MM.1S (cell line): Measurements from ENCODE around the gene CPSF3.

Experiments used
- DNase-seq: peaks from one replicate; pipeline ENCODE4 v3.0.0-alpha.2; 2015
- H2AFZ ChIP-seq: fragments of 300-600 bp; sonication (generic); 2 replicates; pipeline ENCODE4 v1.6.0; 2016; ENCODE audit warnings: antibody characterized with exemption, low read length
- H3F3A ChIP-seq: fragments of 300-600 bp; sonication (generic); 2 replicates; pipeline ENCODE4 v1.6.1; 2016; ENCODE audit warnings: mild to moderate bottlenecking, antibody characterized with exemption, low read length, moderate library complexity, mixed read lengths; ENCODE audit not compliant: insufficient read depth
- H3K27ac ChIP-seq: fragments of 300-600 bp; sonication (generic); 2 replicates; pipeline ENCODE4 v1.5.1; 2016; ENCODE audit warnings: mild to moderate bottlenecking, low read length
- H3K27me3 ChIP-seq: fragments of 300-600 bp; sonication (generic); replicated peaks from 2 replicates; pipeline ENCODE4 v1.6.0; 2016; ENCODE audit warnings: low read length; ENCODE audit not compliant: insufficient read depth
- H3K36me3 ChIP-seq: fragments of 300-600 bp; sonication (generic); replicated peaks from 2 replicates; pipeline ENCODE4 v1.6.1; 2016; ENCODE audit warnings: mild to moderate bottlenecking, low read length, mixed read lengths; ENCODE audit not compliant: insufficient read depth
- H3K4me1 ChIP-seq: fragments of 300-600 bp; sonication (generic); 2 replicates; pipeline ENCODE4 v1.6.1; 2016; ENCODE audit warnings: low read length, mixed read lengths
- H3K4me2 ChIP-seq: fragments of 300-600 bp; sonication (generic); 2 replicates; pipeline ENCODE4 v1.6.0; 2016; ENCODE audit warnings: low read depth, low read length
- H3K4me3 ChIP-seq: fragments of 300-600 bp; sonication (generic); 2 replicates; pipeline ENCODE4 v1.5.1; 2016; ENCODE audit warnings: low read length, mixed read lengths
- H3K79me2 ChIP-seq: fragments of 300-600 bp; sonication (generic); 2 replicates; pipeline ENCODE4 v1.6.1; 2016; ENCODE audit warnings: mixed run types, low read length, mixed read lengths
- H3K9ac ChIP-seq: fragments of 300-600 bp; sonication (generic); 2 replicates; pipeline ENCODE4 v1.6.1; 2016; ENCODE audit warnings: low read length, mixed read lengths
- H3K9me2 ChIP-seq: fragments of 300-600 bp; sonication (generic); replicated peaks from 2 replicates; pipeline ENCODE4 v1.6.1; 2016; ENCODE audit warnings: mild to moderate bottlenecking, low read length, mixed read lengths; ENCODE audit not compliant: insufficient read depth
- H3K9me3 ChIP-seq: fragments of 300-600 bp; sonication (generic); replicated peaks from 2 replicates; pipeline ENCODE4 v1.6.1; 2016; ENCODE audit warnings: mild to moderate bottlenecking, low read length, mixed read lengths; ENCODE audit not compliant: insufficient read depth
- H4K20me1 ChIP-seq: fragments of 300-600 bp; sonication (generic); 2 replicates; pipeline ENCODE4 v1.6.1; 2016; ENCODE audit warnings: mild to moderate bottlenecking, low read length, moderate library complexity, mixed read lengths; ENCODE audit not compliant: insufficient read depth
- CTCF ChIP-seq: fragments of 300-600 bp; sonication (generic); IDR thresholded peaks from 2 replicates; pipeline ENCODE4 v1.5.1; 2016; ENCODE audit warnings: antibody characterized with exemption, low read length, mixed read lengths
- EZH2 ChIP-seq: fragments of 300-600 bp; sonication (generic); optimal IDR thresholded peaks from 2 replicates; pipeline ENCODE3; 2017; ENCODE audit warnings: low read depth, mild to moderate bottlenecking, antibody characterized with exemption, low read length, mixed read lengths
- EZH2phosphoT487 ChIP-seq: fragments of 300-600 bp; sonication (generic); IDR thresholded peaks from 2 replicates; pipeline ENCODE4 v1.6.1; 2018; ENCODE audit warnings: antibody characterized with exemption, low read length

Gene CPSF3

GRCh38 chr2:9518780-9519179 lies 95.3 kb downstream of the CPSF3 start:
- Histone ChIP-seq H3K27me3 (no peaks in the 10 kb centered on the region), H3K36me3 (peaks cover 4% of the 10 kb centered on the region; the same call in 1 of the 2 replicates), H3K27ac (no peak overlapping the region), H3F3A (no peaks in the 10 kb centered on the region), H3K9me2 (no peaks in the 10 kb centered on the region), H3K9ac (no peak overlapping the region), H3K9me3 (no peaks in the 10 kb centered on the region), H3K4me3 (no peak overlapping the region), H2AFZ (no peak overlapping the region), H3K4me2 (no peak overlapping the region), H3K79me2 (no peaks in the 10 kb centered on the region), H3K4me1 (no peaks in the 10 kb centered on the region), H4K20me1 (no peaks in the 10 kb centered on the region)
- DNase-seq, result no peak
- no peak for TF ChIP-seq EZH2
- no peak for TF ChIP-seq EZH2phosphoT487
- TF ChIP-seq CTCF, result no peak

- Histone ChIP-seq H2AFZ (no peak overlapping the region), H4K20me1 (no peaks in the 10 kb centered on the region), H3F3A (no peaks in the 10 kb centered on the region), H3K9me2 (no peaks in the 10 kb centered on the region), H3K4me2 (no peak overlapping the region), H3K4me3 (no peak overlapping the region), H3K27ac (no peak overlapping the region), H3K27me3 (no peaks in the 10 kb centered on the region), H3K79me2 (no peaks in the 10 kb centered on the region), H3K4me1 (no peaks in the 10 kb centered on the region), H3K9me3 (no peaks in the 10 kb centered on the region), H3K9ac (no peak overlapping the region), H3K36me3 (peaks cover 4% of the 10 kb centered on the region; the same call in 1 of the 2 replicates)
- TF ChIP-seq CTCF (no peak), EZH2 (no peak), EZH2phosphoT487 (no peak)
- no peak for DNase-seq
Measured at GRCh38 chr2:9519250-9519649, 95.8 kb downstream of the CPSF3 start.
